ACC112 (cell line): ENCODE measurements around the gene ACAP2.

Experiments used
- H2AFZ ChIP-seq: fragments of 200-600 bp; sonication (generic); one replicate; pipeline ENCODE4 v1.6.0; 2017; ENCODE audit warnings: antibody characterized with exemption, low read length; ENCODE audit not compliant: unreplicated experiment
- H3K27ac ChIP-seq: fragments of 200-600 bp; sonication (generic); 2 replicates; pipeline ENCODE4 v1.5.1; 2014; ENCODE audit warnings: low read depth, mild to moderate bottlenecking, antibody characterized with exemption, low read length, moderate library complexity
- H3K27me3 ChIP-seq: fragments of 200-600 bp; sonication (generic); 2 replicates; pipeline ENCODE4 v1.6.1; 2014; ENCODE audit warnings: mild to moderate bottlenecking, antibody characterized with exemption, low read length, moderate library complexity, mixed read lengths; ENCODE audit not compliant: insufficient read depth
- H3K36me3 ChIP-seq: fragments of 200-600 bp; sonication (generic); 2 replicates; pipeline ENCODE4 v1.6.1; 2016; ENCODE audit warnings: mild to moderate bottlenecking, antibody characterized with exemption, low read length, moderate library complexity, mixed read lengths; ENCODE audit not compliant: insufficient read depth
- H3K4me1 ChIP-seq: fragments of 200-600 bp; sonication (generic); one replicate; pipeline ENCODE4 v1.6.1; 2016; ENCODE audit warnings: low read length, mixed read lengths; ENCODE audit not compliant: insufficient read depth, unreplicated experiment, control insufficient read depth
- H3K4me3 ChIP-seq: fragments of 200-600 bp; sonication (generic); 2 replicates; pipeline ENCODE4 v1.5.1; 2014; ENCODE audit warnings: mild to moderate bottlenecking, low read depth, low read length
- H3K79me2 ChIP-seq: fragments of 200-600 bp; sonication (generic); one replicate; pipeline ENCODE4 v1.6.0; 2016; ENCODE audit warnings: low read length; ENCODE audit not compliant: control insufficient read depth, unreplicated experiment, insufficient read depth

Gene ACAP2

GRCh38 chr3:195254454-195255175 lies 188.2 kb downstream of the ACAP2 start:
- no peak overlapping the region for H3K27ac ChIP-seq
- peaks cover 50% of the 10 kb centered on the region for H3K79me2 ChIP-seq
- H3K4me3 ChIP-seq: no peak overlapping the region
- no peak overlapping the region for H2AFZ ChIP-seq
- H3K4me1 ChIP-seq: peaks cover 31% of the 10 kb centered on the region
- no peaks in the 10 kb centered on the region for H3K27me3 ChIP-seq
- H3K36me3 ChIP-seq: no peaks in the 10 kb centered on the region

GRCh38 chr3:195253923-195254432 lies 188.8 kb downstream of the ACAP2 start:
- Histone ChIP-seq H3K79me2 (peaks cover 49% of the 10 kb centered on the region), H3K4me3 (no peak overlapping the region), H2AFZ (no peak overlapping the region), H3K27ac (no peak overlapping the region), H3K4me1 (peaks cover 26% of the 10 kb centered on the region), H3K36me3 (no peaks in the 10 kb centered on the region), H3K27me3 (no peaks in the 10 kb centered on the region)

GRCh38 chr3:195251336-195252065 lies 191.3 kb downstream of the ACAP2 start:
- Histone ChIP-seq H3K4me1 (peaks cover 15% of the 10 kb centered on the region), H3K4me3 (no peak overlapping the region), H3K27me3 (no peaks in the 10 kb centered on the region), H2AFZ (no peak overlapping the region), H3K27ac (no peak overlapping the region), H3K36me3 (no peaks in the 10 kb centered on the region), H3K79me2 (peaks cover 31% of the 10 kb centered on the region)

GRCh38 chr3:195250473-195251251 lies 192.2 kb downstream of the ACAP2 start:
- no peaks in the 10 kb centered on the region for H3K27me3 ChIP-seq
- H3K79me2 ChIP-seq: peaks cover 28% of the 10 kb centered on the region
- no peak overlapping the region for H3K4me3 ChIP-seq
- H3K36me3 ChIP-seq: no peaks in the 10 kb centered on the region
- H3K27ac ChIP-seq: no peak overlapping the region
- H2AFZ ChIP-seq: no peak overlapping the region
- peaks cover 15% of the 10 kb centered on the region for H3K4me1 ChIP-seq

GRCh38 chr3:195249858-195250464 lies 192.9 kb downstream of the ACAP2 start:
- Histone ChIP-seq H3K36me3 (no peaks in the 10 kb centered on the region), H2AFZ (no peak overlapping the region)

GRCh38 chr3:195249057-195249770 lies 193.6 kb downstream of the ACAP2 start:
- Histone ChIP-seq H3K79me2 (peaks cover 22% of the 10 kb centered on the region), H3K36me3 (no peaks in the 10 kb centered on the region), H3K4me3 (no peak overlapping the region), H3K27me3 (no peaks in the 10 kb centered on the region), H3K4me1 (peaks cover 15% of the 10 kb centered on the region), H3K27ac (no peak overlapping the region), H2AFZ (no peak overlapping the region)

More at GRCh38 chr3:195249858-195250464, 192.9 kb downstream of the ACAP2 start:
- Histone ChIP-seq H3K79me2 (peaks cover 26% of the 10 kb centered on the region), H3K4me3 (no peak overlapping the region), H3K4me1 (peaks cover 15% of the 10 kb centered on the region), H3K27ac (no peak overlapping the region), H3K27me3 (no peaks in the 10 kb centered on the region)

GRCh38 chr3:195248281-195248680 lies 194.5 kb downstream of the ACAP2 start:
- H3K27me3 ChIP-seq: no peaks in the 10 kb centered on the region
- peaks cover 22% of the 10 kb centered on the region for H3K79me2 ChIP-seq
- H3K27ac ChIP-seq: no peak overlapping the region
- peaks cover 15% of the 10 kb centered on the region for H3K4me1 ChIP-seq
- H2AFZ ChIP-seq: no peak overlapping the region
- H3K4me3 ChIP-seq: no peak overlapping the region
- no peaks in the 10 kb centered on the region for H3K36me3 ChIP-seq

- Histone ChIP-seq H3K4me1 (peaks cover 10% of the 10 kb centered on the region), H3K27ac (no peak overlapping the region), H3K27me3 (no peaks in the 10 kb centered on the region), H3K4me3 (no peak overlapping the region), H3K79me2 (peaks cover 18% of the 10 kb centered on the region), H2AFZ (no peak overlapping the region), H3K36me3 (no peaks in the 10 kb centered on the region)
Observed at GRCh38 chr3:195247863-195248189, 195.0 kb downstream of the ACAP2 start.

- no peaks in the 10 kb centered on the region for H3K36me3 ChIP-seq
- no peak overlapping the region for H3K4me3 ChIP-seq
- H3K27me3 ChIP-seq: no peaks in the 10 kb centered on the region
- peaks cover 16% of the 10 kb centered on the region for H3K79me2 ChIP-seq
- H3K4me1 ChIP-seq: peaks cover 5% of the 10 kb centered on the region
- no peak overlapping the region for H2AFZ ChIP-seq
- no peak overlapping the region for H3K27ac ChIP-seq
Observed at GRCh38 chr3:195247086-195247862, 195.5 kb downstream of the ACAP2 start.
